Measurements from ENCODE around the gene KLF13.

DNA sequence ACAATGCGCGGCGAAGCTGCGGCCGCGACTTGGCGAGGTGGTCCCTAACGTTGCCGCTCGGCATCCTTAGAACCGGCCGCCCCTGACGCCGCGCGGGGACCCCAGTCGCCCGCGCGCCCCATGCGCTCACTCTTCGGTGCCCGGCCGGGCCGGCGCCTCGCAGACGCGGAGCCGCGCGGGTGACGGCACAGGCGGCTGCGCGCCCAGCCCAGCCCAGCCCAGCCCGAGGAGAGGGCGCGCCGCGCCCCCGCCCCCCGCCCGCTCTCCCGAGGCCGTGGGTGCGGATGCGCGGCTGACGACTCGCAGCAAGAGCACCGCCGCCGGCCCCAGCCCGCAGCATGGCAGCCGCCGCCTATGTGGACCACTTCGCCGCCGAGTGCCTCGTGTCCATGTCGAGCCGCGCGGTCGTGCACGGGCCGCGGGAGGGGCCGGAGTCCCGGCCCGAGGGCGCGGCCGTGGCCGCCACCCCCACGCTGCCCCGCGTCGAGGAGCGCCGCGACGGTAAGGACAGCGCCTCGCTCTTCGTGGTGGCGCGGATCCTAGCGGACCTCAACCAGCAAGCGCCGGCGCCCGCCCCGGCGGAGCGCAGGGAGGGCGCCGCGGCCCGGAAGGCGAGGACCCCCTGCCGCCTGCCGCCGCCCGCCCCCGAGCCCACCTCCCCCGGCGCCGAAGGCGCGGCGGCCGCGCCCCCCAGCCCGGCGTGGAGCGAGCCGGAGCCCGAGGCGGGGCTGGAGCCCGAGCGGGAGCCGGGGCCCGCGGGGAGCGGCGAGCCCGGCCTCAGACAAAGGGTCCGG is 437 bp downstream of the KLF13 start:
- TF ChIP-seq, protein P1, sequence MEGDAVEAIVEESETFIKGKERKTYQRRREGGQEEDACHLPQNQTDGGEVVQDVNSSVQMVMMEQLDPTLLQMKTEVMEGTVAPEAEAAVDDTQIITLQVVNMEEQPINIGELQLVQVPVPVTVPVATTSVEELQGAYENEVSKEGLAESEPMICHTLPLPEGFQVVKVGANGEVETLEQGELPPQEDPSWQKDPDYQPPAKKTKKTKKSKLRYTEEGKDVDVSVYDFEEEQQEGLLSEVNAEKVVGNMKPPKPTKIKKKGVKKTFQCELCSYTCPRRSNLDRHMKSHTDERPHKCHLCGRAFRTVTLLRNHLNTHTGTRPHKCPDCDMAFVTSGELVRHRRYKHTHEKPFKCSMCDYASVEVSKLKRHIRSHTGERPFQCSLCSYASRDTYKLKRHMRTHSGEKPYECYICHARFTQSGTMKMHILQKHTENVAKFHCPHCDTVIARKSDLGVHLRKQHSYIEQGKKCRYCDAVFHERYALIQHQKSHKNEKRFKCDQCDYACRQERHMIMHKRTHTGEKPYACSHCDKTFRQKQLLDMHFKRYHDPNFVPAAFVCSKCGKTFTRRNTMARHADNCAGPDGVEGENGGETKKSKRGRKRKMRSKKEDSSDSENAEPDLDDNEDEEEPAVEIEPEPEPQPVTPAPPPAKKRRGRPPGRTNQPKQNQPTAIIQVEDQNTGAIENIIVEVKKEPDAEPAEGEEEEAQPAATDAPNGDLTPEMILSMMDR (conservative IDR thresholded peaks at IDR 0.05 in 1 of 2, IDR thresholded peaks at IDR 0.05 in 1 of 2; ENCODE audit: low read depth in 1 of 2, low read length in 2 of 2), result no peak
- TF ChIP-seq EZH2 (IDR thresholded peaks at IDR 0.05; ENCODE audit: low read length, missing control alignments), result no peak
